Measurements from ENCODE around the gene SMARCA2. TPM values are rescaled to one million over a fixed set of nuclear protein-coding genes. Genes with fewer than 3 reads are reported as not detected.

Gene SMARCA2
- total RNA-seq, 1 donor from 2014 or later = 147 TPM

DNA sequence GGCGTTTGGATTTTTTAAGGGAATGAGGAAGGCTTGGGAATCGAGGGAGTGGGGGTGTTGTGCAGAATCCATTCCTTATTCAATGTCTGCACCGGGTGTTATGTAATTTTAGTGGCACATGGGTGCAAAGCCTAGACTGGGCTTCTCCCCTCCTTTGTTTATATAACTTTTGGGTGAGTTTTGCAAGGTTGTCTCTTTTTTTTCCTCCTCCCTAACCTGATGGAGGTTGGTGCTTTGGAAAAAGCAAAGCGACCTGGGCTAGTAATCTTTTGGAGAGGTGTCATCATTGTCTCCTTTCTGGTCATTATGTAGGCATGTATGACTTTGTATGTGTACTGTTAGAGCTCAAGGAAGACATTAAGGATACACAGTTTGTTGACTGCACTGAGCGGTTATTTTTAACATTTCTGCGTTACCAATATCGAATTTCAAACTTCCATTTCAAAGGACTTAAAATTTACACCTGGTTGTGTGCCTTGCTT, 3.1 kb downstream of the SMARCA2 start:
- DNase-seq (no peak), ATAC-seq (no peak)
- Histone ChIP-seq H3K27me3 (ENCODE audit: low read depth) (no peaks in the 10 kb centered on the region), H3K4me3 (peak overlapping the region; percentile 93), H3K9me3 (no peaks in the 10 kb centered on the region), H3K4me1 (peaks cover 59% of the 10 kb centered on the region), H3K36me3 (no peaks in the 10 kb centered on the region), H3K27ac (peak overlapping the region; percentile 98)
- TF ChIP-seq, protein P1, sequence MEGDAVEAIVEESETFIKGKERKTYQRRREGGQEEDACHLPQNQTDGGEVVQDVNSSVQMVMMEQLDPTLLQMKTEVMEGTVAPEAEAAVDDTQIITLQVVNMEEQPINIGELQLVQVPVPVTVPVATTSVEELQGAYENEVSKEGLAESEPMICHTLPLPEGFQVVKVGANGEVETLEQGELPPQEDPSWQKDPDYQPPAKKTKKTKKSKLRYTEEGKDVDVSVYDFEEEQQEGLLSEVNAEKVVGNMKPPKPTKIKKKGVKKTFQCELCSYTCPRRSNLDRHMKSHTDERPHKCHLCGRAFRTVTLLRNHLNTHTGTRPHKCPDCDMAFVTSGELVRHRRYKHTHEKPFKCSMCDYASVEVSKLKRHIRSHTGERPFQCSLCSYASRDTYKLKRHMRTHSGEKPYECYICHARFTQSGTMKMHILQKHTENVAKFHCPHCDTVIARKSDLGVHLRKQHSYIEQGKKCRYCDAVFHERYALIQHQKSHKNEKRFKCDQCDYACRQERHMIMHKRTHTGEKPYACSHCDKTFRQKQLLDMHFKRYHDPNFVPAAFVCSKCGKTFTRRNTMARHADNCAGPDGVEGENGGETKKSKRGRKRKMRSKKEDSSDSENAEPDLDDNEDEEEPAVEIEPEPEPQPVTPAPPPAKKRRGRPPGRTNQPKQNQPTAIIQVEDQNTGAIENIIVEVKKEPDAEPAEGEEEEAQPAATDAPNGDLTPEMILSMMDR (IDR thresholded peaks at IDR 0.05) = no peak
- intact Hi-C loops (cut with DNase I) = no loop called here

DNA sequence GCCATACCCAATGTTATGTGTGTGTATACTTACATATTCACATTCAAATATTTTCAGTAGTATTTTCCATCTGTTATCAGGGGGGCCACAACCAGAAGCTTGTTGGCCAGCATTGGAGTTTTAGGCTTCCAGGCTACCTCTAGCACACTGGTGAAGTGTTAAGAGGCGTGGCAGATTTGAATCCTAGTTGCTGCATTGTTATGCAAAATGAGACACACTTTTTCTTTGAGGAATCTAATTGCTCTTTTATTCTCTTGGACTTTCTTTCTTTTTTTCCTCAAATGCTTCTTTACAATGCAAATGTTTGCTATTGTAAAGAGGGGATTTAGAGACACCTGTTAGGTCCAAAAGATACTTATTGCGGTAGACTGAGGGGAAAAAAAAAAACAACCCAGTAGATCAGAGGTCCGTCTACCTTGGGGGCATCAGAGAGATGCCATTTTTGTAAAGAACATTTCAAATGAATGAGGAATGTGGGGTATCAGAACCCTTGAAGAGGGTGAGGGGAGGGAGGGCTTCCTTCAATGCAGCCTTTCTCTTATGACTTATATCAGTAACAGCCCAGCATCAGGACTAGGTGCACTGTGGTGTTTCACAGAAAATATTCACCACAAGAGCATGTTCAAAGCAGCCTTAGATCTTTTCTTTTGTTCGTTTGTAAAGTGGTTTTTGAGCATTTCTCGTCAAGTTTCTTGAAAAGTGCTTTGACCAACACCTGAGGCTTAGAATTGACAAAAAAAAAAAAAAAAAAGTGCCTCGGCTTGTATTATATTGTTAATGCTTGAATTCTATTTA, 3.8 kb downstream of the SMARCA2 start:
- Histone ChIP-seq H3K36me3 (no peaks in the 10 kb centered on the region), H3K27me3 (ENCODE audit: low read depth) (no peaks in the 10 kb centered on the region), H3K4me3 (peak overlapping the region; percentile 93), H3K4me1 (peaks cover 59% of the 10 kb centered on the region), H3K9me3 (no peaks in the 10 kb centered on the region), H3K27ac (peak overlapping the region; percentile 98)
- no peak for ATAC-seq
- DNase-seq = no peak
- TF ChIP-seq, protein P1 (IDR thresholded peaks at IDR 0.05) = no peak
- intact Hi-C loops (cut with DNase I) = no loop called here

DNA sequence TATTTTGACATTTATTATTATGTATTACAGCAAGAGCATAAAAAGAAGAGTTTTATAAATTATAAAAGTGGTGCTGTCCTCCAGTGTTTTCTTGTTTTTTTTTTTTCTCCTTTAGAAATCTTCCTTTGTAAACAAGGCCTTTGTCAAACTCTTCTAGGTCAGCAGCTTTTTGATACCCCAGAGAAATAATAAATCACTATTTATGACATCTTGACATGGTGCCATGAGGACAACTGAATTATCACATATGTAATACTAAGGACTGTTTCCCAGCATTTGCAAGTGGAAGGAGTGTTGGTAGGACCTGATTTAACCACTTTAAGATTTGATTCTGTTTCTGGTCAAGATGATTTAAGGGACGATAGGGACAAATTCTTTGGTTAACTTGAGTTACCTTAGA, 4.6 kb downstream of the SMARCA2 start:
- TF ChIP-seq, protein P1 (IDR thresholded peaks at IDR 0.05) = no peak
- peaks cover 63% of the 10 kb centered on the region for H3K4me1 ChIP-seq
- DNase-seq = no peak
- ATAC-seq = no peak
- no peak overlapping the region for H3K27ac ChIP-seq
- H3K36me3 ChIP-seq = no peaks in the 10 kb centered on the region
- H3K9me3 ChIP-seq = no peaks in the 10 kb centered on the region
- no peaks in the 10 kb centered on the region for H3K27me3 ChIP-seq (ENCODE audit: low read depth)
- no peak overlapping the region for H3K4me3 ChIP-seq
- intact Hi-C loops (cut with DNase I) = no loop called here

DNA sequence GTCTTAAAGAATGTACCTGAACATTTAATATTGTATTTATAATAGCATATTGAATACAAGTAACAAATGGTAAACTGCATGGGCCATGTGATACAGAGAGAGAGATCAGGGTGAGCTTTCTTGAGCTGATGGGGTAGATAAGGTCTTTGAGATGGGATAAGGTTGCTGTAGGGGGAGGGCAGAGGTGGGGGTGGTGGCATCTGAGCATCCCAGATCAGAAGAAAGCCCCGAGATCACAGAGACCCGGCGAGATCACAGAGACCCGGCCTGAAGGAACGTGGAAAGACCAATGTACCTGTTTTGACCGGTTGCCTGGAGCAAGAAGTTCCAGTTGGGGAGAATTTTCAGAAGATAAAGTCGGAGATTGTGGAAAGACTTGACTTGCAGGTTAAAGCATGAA, 6.6 kb downstream of the SMARCA2 start:
- H3K4me3 ChIP-seq = no peak overlapping the region
- H3K27me3 ChIP-seq (ENCODE audit: low read depth) = no peaks in the 10 kb centered on the region
- peak overlapping the region; percentile 4 for H3K27ac ChIP-seq
- H3K4me1 ChIP-seq = peaks cover 82% of the 10 kb centered on the region
- intact Hi-C loops (cut with DNase I) = no loop called here
- no peaks in the 10 kb centered on the region for H3K36me3 ChIP-seq
- ATAC-seq (no peak), DNase-seq (no peak)
- no peaks in the 10 kb centered on the region for H3K9me3 ChIP-seq
- TF ChIP-seq, protein P1 (IDR thresholded peaks at IDR 0.05) = no peak

DNA sequence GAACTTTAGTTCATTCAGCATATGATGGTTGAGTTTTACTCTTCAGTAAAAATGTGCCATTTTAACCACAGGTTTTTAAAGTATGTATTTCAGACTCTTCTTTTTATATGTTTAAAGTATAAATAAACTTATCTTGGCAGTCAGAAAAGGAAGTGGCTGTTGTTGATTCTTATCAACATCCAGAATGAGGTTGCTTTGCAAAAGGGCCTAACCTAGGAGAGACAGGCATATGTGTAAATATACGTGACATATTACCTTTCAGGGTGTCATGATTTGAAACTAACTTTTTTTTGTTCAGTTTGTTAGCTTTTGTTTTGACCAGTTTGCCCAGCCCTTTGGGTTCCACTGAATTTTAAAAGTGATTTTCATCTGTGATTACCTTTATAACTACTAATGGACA, 7.4 kb downstream of the SMARCA2 start:
- Histone ChIP-seq H3K4me3 (no peak overlapping the region), H3K36me3 (no peaks in the 10 kb centered on the region), H3K4me1 (peaks cover 91% of the 10 kb centered on the region), H3K27ac (peak overlapping the region; percentile 4), H3K9me3 (no peaks in the 10 kb centered on the region), H3K27me3 (ENCODE audit: low read depth) (no peaks in the 10 kb centered on the region)
- TF ChIP-seq, protein P1 (IDR thresholded peaks at IDR 0.05) = no peak
- intact Hi-C loops (cut with DNase I) = no loop called here
- no peak for DNase-seq
- ATAC-seq = no peak

Data from lower lobe of right lung (tissue), 2 donors.